Kidney (tissue), 14 donors: ENCODE data around the gene TAF1A. TPM values are rescaled to one million over a fixed set of nuclear protein-coding genes. Genes with fewer than 3 reads are reported as not detected.
A peak's percentile ranks its signal among the peaks of the same experiment; 100 is the strongest.

Experiments used
- DNase-seq, 5 donors: peaks; one replicate each; pipeline ENCODE4 v3.0.0-alpha.2; 2013 to 2020
- FAIRE-seq: peaks from 2 replicates; lab custom pipeline; 2012; peaks lifted over from hg19 to GRCh38; lab: Jason Lieb, UNC
- H3K27ac ChIP-seq, 2 donors: one replicate each; pipeline ENCODE4 v1.7.0; 2013; ENCODE audit warnings: low read depth in 2 of 2, low read length in 2 of 2, inconsistent platforms in 1 of 2
- H3K27me3 ChIP-seq: one replicate; pipeline ENCODE4 v1.7.1; 2013; ENCODE audit warnings: low read length, inconsistent platforms; ENCODE audit not compliant: control insufficient read depth, insufficient read depth
- H3K36me3 ChIP-seq, 3 donors: one replicate each; pipeline versions ENCODE4 v1.7.0 to v1.7.1; 2013; ENCODE audit warnings: low read length in 3 of 3, control low read depth in 1 of 3, inconsistent platforms in 1 of 3; ENCODE audit not compliant: insufficient read depth in 3 of 3, control insufficient read depth in 2 of 3
- H3K4me1 ChIP-seq, 3 donors: one replicate each; pipeline versions ENCODE4 v1.7.0 to v1.7.1; 2013; ENCODE audit warnings: low read length in 3 of 3, inconsistent platforms in 1 of 3, low read depth in 1 of 3; ENCODE audit not compliant: control insufficient read depth in 2 of 3, insufficient read depth in 2 of 3
- H3K4me3 ChIP-seq, 3 donors: one replicate each; pipeline versions ENCODE4 v1.7.0 to v1.8.1; 2013; ENCODE audit warnings: low read length in 3 of 3, control low read depth in 1 of 3, inconsistent platforms in 1 of 3
- H3K9ac ChIP-seq, 3 donors: one replicate each; pipeline versions ENCODE4 v1.7.0 to v1.7.1; 2013; ENCODE audit warnings: low read length in 3 of 3, control low read depth in 1 of 3, inconsistent platforms in 1 of 3
- H3K9me3 ChIP-seq, 3 donors: one replicate each; pipeline versions ENCODE4 v1.7.0 to v1.7.1; 2013; ENCODE audit warnings: low read length in 3 of 3, control low read depth in 1 of 3, inconsistent platforms in 1 of 3; ENCODE audit not compliant: control insufficient read depth in 2 of 3, insufficient read depth in 1 of 3
- CTCF ChIP-seq: IDR thresholded peaks from 3 replicates; pipeline ENCODE4 v1.5.1; 2012; ENCODE audit warnings: mild to moderate bottlenecking, moderate library complexity, borderline replicate concordance; ENCODE audit not compliant: insufficient read depth; ENCODE audit errors: extremely low read depth
- intact Hi-C: fragments of 100-400 bp; cut with DNase I; formaldehyde crosslinking; loops from one replicate; pipeline ENCODE4 v1.11.1; 2022
- polyA plus RNA-seq: library from polyadenylated mRNA; stranded (reverse); fragments of 350-450 nt; fragmentation: Illumina TruSeq; extraction: RNeasy Lipid Tissue Mini Kit (QIAGEN cat#74804); gene quantifications from one replicate; pipeline ENCODE4 v1.2.3, GENCODE V29; 2014; ENCODE audit warnings: low read depth, low replicate concordance; ENCODE audit not compliant: insufficient read depth
- total RNA-seq: library from RNA; stranded (reverse); fragmentation: NEBNext Ultra II Directional; extraction: Animal tissue kit (Norgen Biotek cat#: 25700); gene quantifications from one replicate; pipeline ENCODE4 v1.2.1, GENCODE V29; 2021
- donor health status: control.
- donor health status: control.
- donor health status: control.
- donor health status: control.
- donor health status: control.
- donor health status: DM: yes; HTN: yes; CAD: no.
- donor health status: Normal renal cell carcinoma (clear cell type).

Gene TAF1A
- total and polyA plus RNA-seq, 2 donors from 2014 or later = 1.9 to 8.2 TPM

DNA sequence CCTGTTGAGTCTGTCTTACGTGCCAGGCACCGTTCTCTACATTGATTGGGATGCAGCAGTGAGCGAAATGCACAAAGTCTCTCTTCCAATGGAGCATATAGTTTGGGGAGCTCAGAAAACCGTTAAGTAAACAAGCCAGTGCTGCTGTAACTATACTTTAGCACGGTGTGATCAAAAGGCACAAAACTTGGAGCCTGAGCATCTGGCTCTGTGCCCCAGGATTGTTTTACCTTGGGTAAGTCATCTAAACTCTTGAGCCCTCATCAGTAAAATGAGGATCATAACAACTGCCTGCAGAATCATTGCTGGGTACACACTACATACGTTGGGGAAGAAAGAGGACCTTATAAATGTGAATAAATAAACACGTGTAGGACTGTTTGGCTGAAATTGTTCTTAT is 43.6 kb downstream of the TAF1A start:
- intact Hi-C loops = no loop called here
- Histone ChIP-seq H3K4me3 (no peak overlapping the region), H3K36me3 (no peaks in the 10 kb centered on the region), H3K4me1 (no peaks in the 10 kb centered on the region), H3K27ac (no peak overlapping the region), H3K9me3 (no peaks in the 10 kb centered on the region), H3K9ac (no peak overlapping the region), H3K27me3 (no peaks in the 10 kb centered on the region)
- FAIRE-seq (no peak), DNase-seq (peak in 1 of 5 donors; percentile 13)
- no peak for TF ChIP-seq CTCF

DNA sequence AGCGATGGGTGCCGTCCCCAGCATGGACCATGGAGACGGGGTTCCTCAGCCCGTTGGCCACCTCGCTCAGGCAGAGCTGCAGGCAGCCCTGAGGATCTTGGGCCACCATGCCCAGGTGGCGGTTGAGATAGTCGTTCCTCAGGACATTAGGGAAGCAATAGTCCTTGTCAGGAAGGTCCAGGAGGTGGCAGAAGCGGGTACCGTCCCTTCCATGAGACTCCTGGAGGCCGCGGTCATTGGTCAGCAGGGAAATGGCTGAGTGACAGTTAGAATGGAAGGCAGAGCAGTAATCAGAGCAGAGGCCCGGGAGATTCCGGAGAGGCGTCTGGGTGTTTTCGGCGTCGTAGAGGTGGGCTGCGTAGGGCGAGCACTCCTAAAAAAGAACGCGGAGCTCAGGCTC is 45.9 kb downstream of the TAF1A start:
- H3K4me3 ChIP-seq = no peak overlapping the region
- H3K27me3 ChIP-seq = no peaks in the 10 kb centered on the region
- H3K4me1 ChIP-seq = no peaks in the 10 kb centered on the region
- no peak overlapping the region for H3K27ac ChIP-seq
- FAIRE-seq (no peak), DNase-seq (no peak)
- H3K36me3 ChIP-seq = no peaks in the 10 kb centered on the region
- no peak overlapping the region for H3K9ac ChIP-seq
- no peak for TF ChIP-seq CTCF
- H3K9me3 ChIP-seq = no peaks in the 10 kb centered on the region
- intact Hi-C loops = no loop called here

DNA sequence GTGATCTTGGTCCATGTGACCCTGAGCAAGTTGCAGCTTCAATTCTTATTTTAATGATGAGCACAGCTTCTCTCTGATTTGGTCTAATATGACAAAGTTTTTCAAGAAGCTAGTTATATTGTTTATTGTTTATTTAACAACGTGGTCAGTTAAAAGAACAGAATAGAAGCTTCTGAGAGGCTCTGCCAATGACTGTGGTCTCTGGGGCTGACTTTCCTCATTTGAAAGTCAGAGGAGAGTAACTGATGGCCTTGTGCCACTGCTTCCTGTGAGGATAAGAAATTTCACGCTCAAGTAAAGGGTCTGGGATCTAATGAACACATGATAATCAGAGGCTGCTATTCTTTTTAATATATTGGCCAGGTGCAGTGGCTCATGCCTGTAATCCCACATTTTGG is 49.1 kb downstream of the TAF1A start:
- no peak overlapping the region for H3K9ac ChIP-seq
- no peaks in the 10 kb centered on the region for H3K27me3 ChIP-seq
- intact Hi-C loops = no loop called here
- no peaks in the 10 kb centered on the region for H3K9me3 ChIP-seq
- no peaks in the 10 kb centered on the region for H3K36me3 ChIP-seq
- FAIRE-seq (no peak), DNase-seq (no peak)
- H3K4me3 ChIP-seq = no peak overlapping the region
- no peak for TF ChIP-seq CTCF
- no peak overlapping the region for H3K27ac ChIP-seq
- no peaks in the 10 kb centered on the region for H3K4me1 ChIP-seq

- Histone ChIP-seq H3K27me3 (no peaks in the 10 kb centered on the region), H3K9me3 (no peaks in the 10 kb centered on the region), H3K27ac (no peak overlapping the region), H3K9ac (no peak overlapping the region), H3K36me3 (no peaks in the 10 kb centered on the region), H3K4me3 (no peak overlapping the region), H3K4me1 (no peaks in the 10 kb centered on the region)
- no peak for TF ChIP-seq CTCF
- DNase-seq (no peak), FAIRE-seq (no peak)
- intact Hi-C loops = no loop called here
Measured at GRCh38 chr1:222539951-222540597, 49.7 kb downstream of the TAF1A start.
